Astrocyte (in vitro differentiated cells and primary cell): ENCODE results near the gene CTNS. TPM values are rescaled to one million over a fixed set of nuclear protein-coding genes. Genes with fewer than 3 reads are reported as not detected.
A peak's percentile ranks its signal among the peaks of the same experiment; 100 is the strongest.

Experiments
- DNase-seq: peaks from one replicate; pipeline ENCODE4 v3.0.0-alpha.2; 2010; ENCODE audit warnings: low read depth
- FAIRE-seq: peaks from 2 replicates; lab custom pipeline; 2011; peaks lifted over from hg19 to GRCh38; lab: Jason Lieb, UNC
- H2AFZ ChIP-seq: 2 replicates; pipeline ENCODE4 v1.6.0; 2012; ENCODE audit warnings: low read depth, low read length, inconsistent platforms
- H3K27ac ChIP-seq: 2 replicates; pipeline ENCODE4 v1.5.1; 2011; ENCODE audit warnings: low read depth, low read length, inconsistent platforms
- H3K27me3 ChIP-seq: 2 replicates; pipeline ENCODE4 v1.6.0; 2011; ENCODE audit warnings: low read length, inconsistent platforms; ENCODE audit not compliant: insufficient read depth
- H3K36me3 ChIP-seq: 2 replicates; pipeline ENCODE4 v1.5.1; 2011; ENCODE audit warnings: low read length, inconsistent platforms; ENCODE audit not compliant: insufficient read depth
- H3K4me1 ChIP-seq: 2 replicates; pipeline ENCODE4 v1.5.1; 2011; ENCODE audit warnings: low read length, inconsistent platforms; ENCODE audit not compliant: insufficient read depth
- H3K4me2 ChIP-seq: 2 replicates; pipeline ENCODE4 v1.6.0; 2012; ENCODE audit warnings: low read length, inconsistent platforms
- H3K4me3 ChIP-seq: 2 replicates; pipeline ENCODE4 v1.5.1; 2011; ENCODE audit warnings: low read depth, mild to moderate bottlenecking, low read length, inconsistent platforms; ENCODE audit not compliant: insufficient read depth
- H3K79me2 ChIP-seq: 2 replicates; pipeline ENCODE4 v1.6.0; 2012; ENCODE audit warnings: mild to moderate bottlenecking, low read length, inconsistent platforms; ENCODE audit not compliant: insufficient read depth
- H3K9ac ChIP-seq: 2 replicates; pipeline ENCODE4 v1.6.0; 2012; ENCODE audit warnings: mild to moderate bottlenecking, low read length, inconsistent platforms
- H3K9me3 ChIP-seq: 2 replicates; pipeline ENCODE4 v1.5.1; 2012; ENCODE audit warnings: low read depth, mild to moderate bottlenecking, low read length, inconsistent platforms; ENCODE audit not compliant: insufficient read depth
- H4K20me1 ChIP-seq: 2 replicates; pipeline ENCODE4 v1.6.0; 2012; ENCODE audit warnings: low read length, inconsistent platforms; ENCODE audit not compliant: insufficient read depth
- H3K27ac Mint-ChIP-seq: one replicate; pipeline ENCODE4 v1.8.0; 2021; ENCODE audit warnings: mild to moderate bottlenecking, mixed read lengths; ENCODE audit not compliant: unreplicated experiment
- H3K27me3 Mint-ChIP-seq: one replicate; pipeline ENCODE4 v1.8.0; 2021; ENCODE audit warnings: low read depth, mixed read lengths; ENCODE audit not compliant: unreplicated experiment
- H3K36me3 Mint-ChIP-seq: one replicate; pipeline ENCODE4 v1.8.0; 2021; ENCODE audit warnings: low read depth, mixed read lengths; ENCODE audit not compliant: unreplicated experiment
- H3K4me1 Mint-ChIP-seq: one replicate; pipeline ENCODE4 v1.8.0; 2021; ENCODE audit warnings: low read depth, mixed read lengths; ENCODE audit not compliant: unreplicated experiment
- H3K4me3 Mint-ChIP-seq: one replicate; pipeline ENCODE4 v1.8.0; 2021; ENCODE audit warnings: mild to moderate bottlenecking, moderate library complexity, mixed read lengths; ENCODE audit not compliant: unreplicated experiment
- H3K9me3 Mint-ChIP-seq: one replicate; pipeline ENCODE4 v1.8.0; 2021; ENCODE audit warnings: mild to moderate bottlenecking, mixed read lengths; ENCODE audit not compliant: unreplicated experiment
- EZH2 ChIP-seq: IDR thresholded peaks from 2 replicates; pipeline ENCODE4 v1.6.1; 2012; ENCODE audit warnings: mild to moderate bottlenecking, low read length, inconsistent platforms; ENCODE audit not compliant: insufficient read depth
- total RNA-seq: library from RNA; stranded (reverse); gene quantifications from 2 replicates; pipeline ENCODE4 v1.2.1, GENCODE V29; 2021
- TF ChIP-seq, protein P1 (sequence below): IDR thresholded peaks from 2 replicates; pipeline ENCODE4 v1.5.1; 2011; ENCODE audit warnings: low read depth, mild to moderate bottlenecking, inconsistent platforms, low read length, moderate library complexity; ENCODE audit not compliant: insufficient read depth

Gene CTNS
- total RNA-seq, 1 donor from 2014 or later = 5.8 TPM

DNA sequence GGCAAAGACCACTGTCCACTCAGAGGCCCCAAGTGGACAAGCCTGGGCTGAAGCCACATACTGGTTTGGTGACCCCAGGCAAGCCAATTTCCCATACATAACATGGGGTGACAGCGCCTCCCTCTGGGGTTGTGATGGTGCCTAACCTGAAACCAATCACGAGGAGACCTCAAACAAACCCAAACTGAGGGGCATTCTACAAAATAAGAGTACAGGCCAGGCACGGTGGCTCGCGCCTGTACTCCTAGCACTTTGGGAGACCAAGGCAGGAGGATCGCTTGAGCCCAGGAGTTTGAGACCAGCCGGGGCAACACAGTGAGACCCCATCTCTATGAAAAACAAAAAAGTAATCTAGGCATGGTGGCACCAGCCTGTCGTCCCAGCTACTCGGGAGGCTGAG, 55.8 kb downstream of the CTNS start:
- Mint-ChIP-seq H3K27ac (no peak overlapping the region), H3K27me3 (peaks cover 15% of the 10 kb centered on the region), H3K9me3 (no peaks in the 10 kb centered on the region), H3K4me3 (no peak overlapping the region), H3K36me3 (no peaks in the 10 kb centered on the region), H3K4me1 (peaks cover 2% of the 10 kb centered on the region)
- no peak overlapping the region for H3K4me2 ChIP-seq
- no peak overlapping the region for H3K4me3 ChIP-seq
- no peaks in the 10 kb centered on the region for H3K79me2 ChIP-seq
- no peak overlapping the region for H3K9ac ChIP-seq
- no peaks in the 10 kb centered on the region for H3K9me3 ChIP-seq
- FAIRE-seq (no peak), DNase-seq (no peak)
- H3K36me3 ChIP-seq = no peaks in the 10 kb centered on the region
- peaks cover 7% of the 10 kb centered on the region for H3K4me1 ChIP-seq
- TF ChIP-seq, protein P1, sequence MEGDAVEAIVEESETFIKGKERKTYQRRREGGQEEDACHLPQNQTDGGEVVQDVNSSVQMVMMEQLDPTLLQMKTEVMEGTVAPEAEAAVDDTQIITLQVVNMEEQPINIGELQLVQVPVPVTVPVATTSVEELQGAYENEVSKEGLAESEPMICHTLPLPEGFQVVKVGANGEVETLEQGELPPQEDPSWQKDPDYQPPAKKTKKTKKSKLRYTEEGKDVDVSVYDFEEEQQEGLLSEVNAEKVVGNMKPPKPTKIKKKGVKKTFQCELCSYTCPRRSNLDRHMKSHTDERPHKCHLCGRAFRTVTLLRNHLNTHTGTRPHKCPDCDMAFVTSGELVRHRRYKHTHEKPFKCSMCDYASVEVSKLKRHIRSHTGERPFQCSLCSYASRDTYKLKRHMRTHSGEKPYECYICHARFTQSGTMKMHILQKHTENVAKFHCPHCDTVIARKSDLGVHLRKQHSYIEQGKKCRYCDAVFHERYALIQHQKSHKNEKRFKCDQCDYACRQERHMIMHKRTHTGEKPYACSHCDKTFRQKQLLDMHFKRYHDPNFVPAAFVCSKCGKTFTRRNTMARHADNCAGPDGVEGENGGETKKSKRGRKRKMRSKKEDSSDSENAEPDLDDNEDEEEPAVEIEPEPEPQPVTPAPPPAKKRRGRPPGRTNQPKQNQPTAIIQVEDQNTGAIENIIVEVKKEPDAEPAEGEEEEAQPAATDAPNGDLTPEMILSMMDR = no peak
- no peak for TF ChIP-seq EZH2
- no peak overlapping the region for H3K27ac ChIP-seq
- no peaks in the 10 kb centered on the region for H4K20me1 ChIP-seq
- no peak overlapping the region for H2AFZ ChIP-seq
- H3K27me3 ChIP-seq = peaks cover 14% of the 10 kb centered on the region

DNA sequence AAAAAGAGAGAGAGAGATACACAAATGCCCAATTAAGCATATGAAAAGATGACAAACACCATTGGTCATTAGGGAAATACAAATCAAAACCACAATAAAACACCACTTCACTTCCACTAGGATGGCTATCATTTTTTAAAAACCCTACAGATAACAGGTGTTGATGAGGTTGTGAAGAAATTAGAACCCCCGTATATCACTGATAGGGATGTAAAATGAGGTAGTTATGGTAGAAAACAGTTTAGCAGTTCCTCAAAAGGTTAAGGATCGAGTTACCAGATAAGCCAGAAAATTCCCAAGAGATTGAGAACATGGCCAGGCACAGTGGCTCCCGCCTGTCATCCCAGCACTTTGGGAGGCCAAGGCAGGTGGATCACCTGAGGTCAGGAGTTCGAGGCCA, 56.6 kb downstream of the CTNS start:
- DNase-seq (no peak), FAIRE-seq (no peak)
- Mint-ChIP-seq H3K36me3 (no peaks in the 10 kb centered on the region), H3K27ac (no peak overlapping the region), H3K9me3 (peaks cover 2% of the 10 kb centered on the region), H3K27me3 (peaks cover 19% of the 10 kb centered on the region), H3K4me1 (peaks cover 2% of the 10 kb centered on the region), H3K4me3 (no peak overlapping the region)
- no peaks in the 10 kb centered on the region for H4K20me1 ChIP-seq
- H3K79me2 ChIP-seq = no peaks in the 10 kb centered on the region
- H3K27ac ChIP-seq = no peak overlapping the region
- H3K4me1 ChIP-seq = peaks cover 7% of the 10 kb centered on the region
- H2AFZ ChIP-seq = no peak overlapping the region
- peaks cover 16% of the 10 kb centered on the region for H3K27me3 ChIP-seq
- H3K4me3 ChIP-seq = no peak overlapping the region
- no peak overlapping the region for H3K4me2 ChIP-seq
- no peak for TF ChIP-seq EZH2
- TF ChIP-seq, protein P1 = no peak
- no peak overlapping the region for H3K9ac ChIP-seq
- H3K9me3 ChIP-seq = peaks cover 3% of the 10 kb centered on the region
- no peaks in the 10 kb centered on the region for H3K36me3 ChIP-seq

DNA sequence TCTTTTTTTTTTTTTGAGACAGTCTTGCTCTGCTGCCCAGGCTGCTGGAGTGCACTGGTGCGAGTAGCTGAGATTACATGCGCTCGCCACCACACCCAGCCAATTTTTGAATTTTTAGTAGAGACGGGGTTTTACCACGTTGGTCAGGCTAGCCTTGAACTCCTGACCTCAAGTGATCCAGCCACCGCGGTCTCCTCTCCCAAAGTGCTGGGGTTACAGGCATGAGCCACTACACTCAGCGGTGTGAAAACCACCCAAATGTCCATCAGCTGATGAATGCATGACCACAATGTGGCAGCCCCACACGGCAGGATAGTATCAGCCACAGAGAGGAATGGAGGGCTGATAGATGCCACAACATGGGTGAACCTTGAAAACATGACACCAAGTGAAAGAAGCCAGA, 57.3 kb downstream of the CTNS start:
- H3K4me3 Mint-ChIP-seq = no peak overlapping the region
- peaks cover 2% of the 10 kb centered on the region for H3K9me3 Mint-ChIP-seq
- peaks cover 5% of the 10 kb centered on the region for H3K9me3 ChIP-seq
- no peaks in the 10 kb centered on the region for H3K36me3 ChIP-seq
- DNase-seq (no peak), FAIRE-seq (no peak)
- H2AFZ ChIP-seq = no peak overlapping the region
- H3K36me3 Mint-ChIP-seq = no peaks in the 10 kb centered on the region
- no peaks in the 10 kb centered on the region for H4K20me1 ChIP-seq
- no peak overlapping the region for H3K27ac ChIP-seq
- peaks cover 2% of the 10 kb centered on the region for H3K4me1 Mint-ChIP-seq
- H3K4me1 ChIP-seq = peaks cover 7% of the 10 kb centered on the region
- H3K27me3 Mint-ChIP-seq = peaks cover 15% of the 10 kb centered on the region
- H3K79me2 ChIP-seq = no peaks in the 10 kb centered on the region
- H3K4me2 ChIP-seq = no peak overlapping the region
- H3K9ac ChIP-seq = no peak overlapping the region
- peak overlapping the region; percentile 58 for H3K27ac Mint-ChIP-seq
- no peak for TF ChIP-seq EZH2
- TF ChIP-seq, protein P1 = no peak
- H3K27me3 ChIP-seq = peaks cover 14% of the 10 kb centered on the region
- H3K4me3 ChIP-seq = no peak overlapping the region
